Lung (tissue), 12 donors: Measurements from ENCODE around the gene METTL3. TPM values are rescaled to one million over a fixed set of nuclear protein-coding genes. Genes with fewer than 3 reads are reported as not detected.

ENCODE experiments used
- ATAC-seq: fragments of 200-7000 bp; cut with Tn5 transposase; one replicate; pipeline ENCODE4 v1.9.1; 2020; ENCODE audit warnings: moderate number of reproducible peaks; ENCODE audit not compliant: insufficient read depth, low FRiP score
- DNase-seq, 3 donors: peaks; one replicate each; pipeline ENCODE4 v3.0.0-alpha.2; 2013 to 2017
- H3K27ac ChIP-seq, 2 donors: one replicate each; pipeline ENCODE4 v1.5.1; 2013; ENCODE audit warnings: mild to moderate bottlenecking in 2 of 2, moderate library complexity in 2 of 2, control low read depth in 1 of 2, inconsistent platforms in 1 of 2, low read depth in 1 of 2, low read length in 1 of 2
- H3K27me3 ChIP-seq, 3 donors: one replicate each; pipeline ENCODE4 v1.5.1; 2013; ENCODE audit warnings: low read length in 2 of 3; ENCODE audit not compliant: control insufficient read depth in 3 of 3, insufficient read depth in 3 of 3
- H3K36me3 ChIP-seq, 4 donors: one replicate each; pipeline ENCODE4 v1.5.1; 2013; ENCODE audit warnings: low read length in 4 of 4, mild to moderate bottlenecking in 1 of 4, moderate library complexity in 1 of 4; ENCODE audit not compliant: control insufficient read depth in 4 of 4, insufficient read depth in 4 of 4
- H3K4me1 ChIP-seq, 5 donors: one replicate each; pipeline ENCODE4 v1.5.1; 2013; ENCODE audit warnings: low read length in 5 of 5, mild to moderate bottlenecking in 2 of 5, moderate library complexity in 1 of 5; ENCODE audit not compliant: control insufficient read depth in 5 of 5, insufficient read depth in 5 of 5
- H3K4me3 ChIP-seq: one replicate; pipeline ENCODE4 v1.5.1; 2013; ENCODE audit warnings: mild to moderate bottlenecking, control low read depth, moderate library complexity
- H3K9ac ChIP-seq, 2 donors: one replicate each; pipeline ENCODE4 v1.5.1; 2013; ENCODE audit warnings: low read length in 2 of 2, control low read depth in 1 of 2; ENCODE audit not compliant: insufficient read depth in 1 of 2
- H3K9me3 ChIP-seq, 4 donors: one replicate each; pipeline ENCODE4 v1.5.1; 2013; ENCODE audit warnings: low read length in 3 of 4, mild to moderate bottlenecking in 1 of 4, moderate library complexity in 1 of 4; ENCODE audit not compliant: control insufficient read depth in 4 of 4, insufficient read depth in 3 of 4
- WGBS, 2 donors: extraction: QIAGEN DNeasy Blood & Tissue Kit; methylation state at CpG; one replicate each; pipeline ENCODE4 v1.1.7; 2013; 5-methylcytosine and 5-hydroxymethylcytosine counted together
- polyA plus RNA-seq, 2 donors: library from polyadenylated mRNA; stranded (reverse); fragments of 200-250 nt; gene quantifications; one replicate each; pipeline ENCODE4 v1.2.1, GENCODE V29; 2013
- total RNA-seq, 2 donors: library from RNA; depleted of rRNA in 1 of 2; stranded (reverse); fragments of >200 nt in 1 of 2; gene quantifications; one replicate each; pipeline ENCODE4 v1.2.1, GENCODE V29; 2014 to 2021
- TF ChIP-seq, protein P1 (sequence below): IDR thresholded peaks from 2 replicates; pipeline ENCODE4 v1.5.1; 2012; ENCODE audit warnings: mild to moderate bottlenecking; ENCODE audit errors: control extremely low read depth, extremely low read depth
- donor health status: control.
- donor health status: control.
- donor health status: Bipolar disorder and iron deficiency.
- donor health status: healthy.
- donor health status: DM: yes; HTN: yes; CAD: no.

The METTL3 gene
- total and polyA plus RNA-seq, 4 donors: 34.6 to 77.2 (median 44.4) TPM

DNA sequence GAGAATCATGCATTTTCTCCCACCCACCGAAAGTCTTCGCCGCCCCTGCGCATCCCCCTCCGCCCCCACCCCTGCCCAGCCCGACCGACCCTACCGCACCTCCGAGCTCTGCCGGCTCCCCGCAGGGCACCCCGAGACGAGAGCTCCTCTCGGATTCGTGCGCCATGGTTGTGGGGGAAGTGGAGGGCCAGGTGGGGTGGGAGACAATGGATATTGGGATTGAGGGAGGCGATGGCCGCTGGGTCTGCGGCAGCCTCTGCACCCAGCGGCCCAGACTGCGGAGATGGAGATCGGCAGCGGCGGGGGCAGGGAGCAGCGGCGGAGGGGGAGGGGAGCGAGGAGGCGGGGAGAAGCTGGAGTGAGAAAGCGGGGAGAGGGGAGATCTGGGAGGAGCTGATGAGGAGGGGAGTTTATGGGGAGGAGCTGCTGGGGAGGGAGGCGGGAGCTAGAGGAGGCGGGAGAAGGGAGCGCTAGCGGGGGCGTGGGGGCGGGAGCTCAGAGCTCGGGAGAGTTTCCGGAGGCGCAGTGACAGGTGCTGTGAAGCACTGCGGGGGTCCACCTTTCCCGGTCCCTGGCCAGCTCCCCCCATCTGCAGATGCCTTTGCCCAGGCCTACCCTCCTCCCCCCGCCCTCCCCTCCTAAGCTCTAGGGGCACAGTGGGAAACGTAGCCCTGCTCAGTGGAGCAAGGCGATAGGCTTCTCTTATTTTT is 15.0 kb upstream of the METTL3 start, which contains the start of gene SALL2:
Gene SALL2 (minus strand): TSS at position 385 of the 710 bp plus-strand sequence. CDS start 219 bp downstream, at position 166.
- DNase-seq (peak; percentile 93 to 95 (median 93)), ATAC-seq (peak; percentile 85)
- Histone ChIP-seq H3K27ac (peak within 1 kb of the TSS in 1 of 2 donors; percentile 11), H3K9ac (peak within 1 kb of the TSS in 1 of 2 donors; percentile 68), H3K4me1 (peaks cover 0 to 12% (median 4%) of the 10 kb centered on the region in 5 donors), H3K36me3 (peaks cover 0 to 18% (median 3%) of the 10 kb centered on the region in 4 donors), H3K27me3 (peaks cover 0 to 3% (median 2%) of the 10 kb centered on the region in 3 donors), H3K9me3 (no peaks in the 10 kb centered on the region), H3K4me3 (peak within 1 kb of the TSS; percentile 59)
- WGBS, 2 donors: 0 to 1% methylated on average over 39 to 43 of the region's 43 CpGs
- TF ChIP-seq, protein P1, sequence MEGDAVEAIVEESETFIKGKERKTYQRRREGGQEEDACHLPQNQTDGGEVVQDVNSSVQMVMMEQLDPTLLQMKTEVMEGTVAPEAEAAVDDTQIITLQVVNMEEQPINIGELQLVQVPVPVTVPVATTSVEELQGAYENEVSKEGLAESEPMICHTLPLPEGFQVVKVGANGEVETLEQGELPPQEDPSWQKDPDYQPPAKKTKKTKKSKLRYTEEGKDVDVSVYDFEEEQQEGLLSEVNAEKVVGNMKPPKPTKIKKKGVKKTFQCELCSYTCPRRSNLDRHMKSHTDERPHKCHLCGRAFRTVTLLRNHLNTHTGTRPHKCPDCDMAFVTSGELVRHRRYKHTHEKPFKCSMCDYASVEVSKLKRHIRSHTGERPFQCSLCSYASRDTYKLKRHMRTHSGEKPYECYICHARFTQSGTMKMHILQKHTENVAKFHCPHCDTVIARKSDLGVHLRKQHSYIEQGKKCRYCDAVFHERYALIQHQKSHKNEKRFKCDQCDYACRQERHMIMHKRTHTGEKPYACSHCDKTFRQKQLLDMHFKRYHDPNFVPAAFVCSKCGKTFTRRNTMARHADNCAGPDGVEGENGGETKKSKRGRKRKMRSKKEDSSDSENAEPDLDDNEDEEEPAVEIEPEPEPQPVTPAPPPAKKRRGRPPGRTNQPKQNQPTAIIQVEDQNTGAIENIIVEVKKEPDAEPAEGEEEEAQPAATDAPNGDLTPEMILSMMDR: no peak

DNA sequence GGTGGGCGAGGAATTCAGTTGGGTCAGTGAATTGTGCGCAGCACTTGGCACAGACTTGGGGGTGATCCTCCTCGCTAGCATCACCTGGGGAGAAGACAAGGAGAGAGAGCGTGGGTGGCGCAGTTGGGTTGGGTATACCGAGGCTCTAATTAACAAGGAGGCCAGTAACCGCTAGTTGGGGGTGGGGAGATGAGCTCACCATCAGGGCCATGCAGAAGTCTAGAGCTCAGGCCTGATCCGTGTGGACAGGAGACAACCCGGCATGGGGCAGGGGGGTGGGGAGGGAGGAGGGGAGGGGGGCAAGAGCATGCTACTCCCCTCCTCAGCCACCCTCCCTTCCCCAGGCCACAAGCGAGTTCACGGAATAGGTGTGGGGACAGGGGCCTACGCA is 14.4 kb upstream of the METTL3 start:
- H3K36me3 ChIP-seq: peaks cover 0 to 18% (median 3%) of the 10 kb centered on the region in 4 donors
- no peaks in the 10 kb centered on the region for H3K9me3 ChIP-seq
- H3K9ac ChIP-seq: peak overlapping the region in 1 of 2 donors; percentile 68
- TF ChIP-seq, protein P1: no peak
- DNase-seq (peak; percentile 44 to 59 (median 51)), ATAC-seq (no peak)
- no peak overlapping the region for H3K27ac ChIP-seq
- 56 to 58% methylated on average over 9 to 10 of the region's 12 CpGs for WGBS, 2 donors
- H3K4me1 ChIP-seq: peaks cover 0 to 12% (median 4%) of the 10 kb centered on the region in 5 donors
- peaks cover 0 to 3% (median 2%) of the 10 kb centered on the region in 3 donors for H3K27me3 ChIP-seq
- H3K4me3 ChIP-seq: peak overlapping the region; percentile 59

DNA sequence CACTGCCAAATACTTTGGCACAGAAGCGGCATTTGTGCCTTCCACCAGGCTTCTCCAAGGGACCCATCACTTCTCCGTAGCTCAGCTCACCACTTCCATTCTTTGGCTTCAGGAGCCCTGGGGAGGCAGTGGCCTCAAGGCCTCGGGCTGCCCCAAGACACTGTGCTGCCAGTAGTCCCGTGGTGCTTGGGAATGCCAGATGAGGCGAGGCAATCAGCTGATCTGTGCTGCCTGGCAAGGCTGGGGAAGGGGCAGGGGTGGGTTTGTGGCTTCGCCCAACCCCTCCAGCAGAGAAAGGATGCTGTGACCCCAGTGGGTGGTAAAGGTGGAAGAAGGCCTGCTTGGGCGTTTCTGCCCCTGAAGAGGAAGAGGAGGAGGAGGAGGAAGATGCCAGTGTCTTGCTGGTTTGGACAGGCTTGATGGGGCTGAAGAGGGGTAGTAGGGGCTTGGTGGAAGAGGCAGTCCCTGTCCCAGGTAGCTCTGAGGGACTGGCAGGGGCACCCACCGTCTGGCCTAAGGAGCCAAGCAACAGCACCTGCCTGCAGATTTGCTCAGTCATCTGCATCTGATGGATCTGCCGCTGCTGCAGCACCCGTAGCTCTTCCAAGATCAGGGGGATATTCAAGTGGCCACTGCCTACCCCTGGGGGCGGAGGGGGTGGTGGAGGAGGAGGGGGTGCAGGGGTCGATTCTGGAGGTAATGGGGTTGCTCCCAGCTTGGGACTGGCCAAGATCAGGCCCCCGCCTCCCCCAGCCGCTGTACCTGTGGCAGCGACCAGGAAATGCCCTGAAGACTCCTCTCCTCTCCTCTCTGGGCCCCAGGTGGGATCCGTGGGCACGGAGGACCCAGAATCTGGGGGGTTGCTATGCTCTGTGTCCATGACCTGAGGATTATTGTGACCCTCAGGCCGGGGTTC is 13.7 kb upstream of the METTL3 start:
- TF ChIP-seq, protein P1: no peak
- H3K9me3 ChIP-seq: no peaks in the 10 kb centered on the region
- ATAC-seq (no peak), DNase-seq (no peak)
- 91 to 93% methylated on average over 18 of the region's 18 CpGs for WGBS, 2 donors
- H3K36me3 ChIP-seq: peaks cover 0 to 18% (median 3%) of the 10 kb centered on the region in 4 donors
- H3K4me1 ChIP-seq: peaks cover 0 to 12% (median 4%) of the 10 kb centered on the region in 5 donors
- peaks cover 0 to 3% (median 2%) of the 10 kb centered on the region in 3 donors for H3K27me3 ChIP-seq
- no peak overlapping the region for H3K4me3 ChIP-seq
- no peak overlapping the region for H3K27ac ChIP-seq
- peak overlapping the region in 1 of 2 donors; percentile 68 for H3K9ac ChIP-seq
